ENCODE data around the gene C19orf38. TPM values are rescaled to one million over a fixed set of nuclear protein-coding genes. Genes with fewer than 3 reads are reported as not detected.

C19orf38 gene
- total and polyA plus RNA-seq, 12 donors: 0.27 to 4.0 (median 0.64) TPM; not detected in 1

- ATAC-seq: no peak
- 91% methylated on average over 5 of the region's 5 CpGs for WGBS, 2 donors
- H3K9me3 ChIP-seq: peaks cover 0 to 19% (median 7%) of the 10 kb centered on the region in 11 donors
- peaks cover 0 to 3% (median 0%) of the 10 kb centered on the region in 9 donors for H3K4me1 ChIP-seq
- intact Hi-C loops (cut with DNase I): loop anchor here in 1 of 10 donors (10.0 kb wide), 1 partner anchor 76 kb away; no protein-coding TSS in a partner anchor
- no peaks in the 10 kb centered on the region for H3K36me3 ChIP-seq
- DNase-seq: no peak
- peaks cover 0 to 7% (median 3%) of the 10 kb centered on the region in 7 donors for H3K27me3 ChIP-seq
- H3K4me3 ChIP-seq: no peak overlapping the region
- H3K27ac ChIP-seq: no peak overlapping the region
- no peak for TF ChIP-seq CTCF (IDR thresholded peaks at IDR 0.05)
Measured at GRCh38 chr19:10850631-10851030, 2.4 kb downstream of the C19orf38 start.

DNA sequence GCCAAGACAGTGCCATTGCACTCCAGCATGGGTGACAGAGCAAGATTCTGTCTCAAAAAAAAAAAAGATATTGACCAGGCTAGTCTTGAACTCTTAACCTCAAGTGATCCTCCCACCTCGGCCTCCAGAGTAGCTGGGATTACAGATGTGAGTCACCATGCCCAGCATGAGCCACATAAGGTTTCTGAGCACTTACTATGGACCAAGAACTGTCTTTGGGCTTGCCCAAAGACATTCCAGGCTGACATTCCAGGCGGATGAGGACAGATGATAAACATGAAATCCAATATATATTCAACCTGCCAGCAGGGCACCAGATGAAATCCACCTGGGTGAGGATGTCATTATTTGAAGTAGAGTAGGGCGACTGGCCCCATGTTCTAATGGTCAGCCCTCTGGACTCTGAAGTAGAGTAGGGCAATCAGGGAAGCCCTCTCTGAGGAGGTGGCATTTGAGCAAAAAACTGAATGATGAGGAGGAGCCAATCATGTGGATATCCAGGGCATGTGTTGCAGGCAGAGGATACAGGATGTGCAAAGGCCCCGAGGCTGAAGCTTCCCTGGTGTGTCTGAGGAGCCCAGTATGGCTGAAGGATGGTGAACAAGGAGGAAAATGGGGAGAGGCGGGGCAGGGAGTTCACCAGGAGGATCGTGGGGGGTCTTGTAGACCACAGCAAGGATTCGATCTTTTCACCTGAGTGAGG lies 4.0 kb downstream of the C19orf38 start:
- intact Hi-C loops (cut with DNase I): loop anchor here in 1 of 10 donors (10.0 kb wide), 1 partner anchor 77 kb away; no protein-coding TSS in a partner anchor
- H3K4me1 ChIP-seq: peaks cover 0 to 3% (median 0%) of the 10 kb centered on the region in 9 donors
- no peak for ATAC-seq
- WGBS, 2 donors: 78 to 79% methylated on average over 7 of the region's 7 CpGs
- no peak for DNase-seq
- H3K27ac ChIP-seq: no peak overlapping the region
- H3K4me3 ChIP-seq: no peak overlapping the region
- TF ChIP-seq CTCF (IDR thresholded peaks at IDR 0.05): no peak
- H3K36me3 ChIP-seq: peaks cover 0 to 5% (median 0%) of the 10 kb centered on the region in 9 donors
- peaks cover 0 to 3% (median 0%) of the 10 kb centered on the region in 11 donors for H3K9me3 ChIP-seq
- peaks cover 0 to 7% (median 3%) of the 10 kb centered on the region in 7 donors for H3K27me3 ChIP-seq

GRCh38 chr19:10852941-10853340 lies 4.7 kb downstream of the C19orf38 start:
- H3K27ac ChIP-seq: no peak overlapping the region
- H3K27me3 ChIP-seq: peaks cover 0 to 7% (median 3%) of the 10 kb centered on the region in 7 donors
- peaks cover 0 to 5% (median 0%) of the 10 kb centered on the region in 9 donors for H3K36me3 ChIP-seq
- no peaks in the 10 kb centered on the region for H3K9me3 ChIP-seq
- intact Hi-C loops (cut with DNase I): loop anchor here in 1 of 10 donors (10.0 kb wide), 1 partner anchor 78 kb away; no protein-coding TSS in a partner anchor
- 74% methylated on average over 7 of the region's 7 CpGs for WGBS, 2 donors
- DNase-seq (no peak), ATAC-seq (no peak)
- no peak for TF ChIP-seq CTCF (IDR thresholded peaks at IDR 0.05)
- no peak overlapping the region for H3K4me3 ChIP-seq
- H3K4me1 ChIP-seq: peaks cover 0 to 3% (median 0%) of the 10 kb centered on the region in 9 donors

- Histone ChIP-seq H3K9me3 (no peaks in the 10 kb centered on the region), H3K36me3 (peaks cover 0 to 5% (median 0%) of the 10 kb centered on the region in 9 donors), H3K4me3 (no peak overlapping the region), H3K27ac (no peak overlapping the region), H3K4me1 (no peaks in the 10 kb centered on the region), H3K27me3 (peaks cover 0 to 7% (median 0%) of the 10 kb centered on the region in 7 donors)
- ATAC-seq: no peak
- 64 to 84% methylated on average over 7 of the region's 7 CpGs for WGBS, 2 donors
- no peak for DNase-seq
- no peak for TF ChIP-seq CTCF (IDR thresholded peaks at IDR 0.05)
- intact Hi-C loops (cut with DNase I): loop anchor here in 1 of 10 donors (10.0 kb wide), 1 partner anchor 80 kb away; no protein-coding TSS in a partner anchor
Measured at GRCh38 chr19:10854350-10855089, 6.3 kb downstream of the C19orf38 start.
